Testis (tissue), 3 donors: ENCODE measurements around the gene HORMAD2. TPM values are rescaled to one million over a fixed set of nuclear protein-coding genes. Genes with fewer than 3 reads are reported as not detected.

Experiments used
- DNase-seq: peaks from one replicate; pipeline ENCODE4 v3.0.0-alpha.2; 2019
- H3K27ac ChIP-seq, 2 donors: fragments of 200-600 bp; sonication (generic); one replicate each; pipeline ENCODE4 v1.5.1; 2019
- H3K27me3 ChIP-seq: fragments of 200-600 bp; sonication (generic); one replicate; pipeline ENCODE4 v1.5.1; 2019
- H3K36me3 ChIP-seq: fragments of 200-600 bp; sonication (generic); one replicate; pipeline ENCODE4 v1.5.1; 2017; ENCODE audit warnings: low read depth; ENCODE audit errors: missing control alignments
- H3K4me1 ChIP-seq: fragments of 200-600 bp; sonication (generic); one replicate; pipeline ENCODE4 v1.5.1; 2019
- H3K4me3 ChIP-seq, 2 donors: fragments of 200-600 bp; sonication (generic); one replicate each; pipeline ENCODE4 v1.5.1; 2017 to 2019
- H3K9me3 ChIP-seq: fragments of 200-600 bp; sonication (generic); one replicate; pipeline ENCODE4 v1.5.1; 2017
- CTCF ChIP-seq, 3 experiments: fragments of 450-650 bp in 2 of 3; fragments of 200-600 bp in 1 of 3; sonication (generic) in 1 of 3; IDR thresholded peaks; one replicate each; pipeline ENCODE4 v1.5.1; 2016 to 2019; ENCODE audit warnings: antibody characterized with exemption in 3 of 3, mild to moderate bottlenecking in 2 of 3, moderate library complexity in 1 of 3
- POLR2A ChIP-seq: fragments of 450-650 bp; IDR thresholded peaks from one replicate; pipeline ENCODE4 v1.6.1; 2017; ENCODE audit warnings: antibody characterized with exemption, mild to moderate bottlenecking, moderate library complexity
- WGBS, 2 donors: methylation state at CpG; one replicate each; pipeline ENCODE4 v1.1.5; 2018; 5-methylcytosine and 5-hydroxymethylcytosine counted together
- intact Hi-C: fragments of 100-400 bp; cut with DNase I; formaldehyde crosslinking; loops from one replicate; pipeline ENCODE4 v1.15.1; 2023; ENCODE audit warnings: low total_unique reads
- polyA plus RNA-seq: library from polyadenylated mRNA; stranded (reverse); fragments of 350-450 nt; fragmentation: Illumina TruSeq; extraction: RNeasy Lipid Tissue Mini Kit (QIAGEN cat#74804); gene quantifications from one replicate; pipeline ENCODE4 v1.2.3, GENCODE V29; 2014; ENCODE audit warnings: low read depth, low replicate concordance; ENCODE audit not compliant: insufficient read depth
- total RNA-seq, 2 donors: library from RNA; depleted of rRNA; stranded (reverse); fragments of >200 nt; gene quantifications; one replicate each; pipeline ENCODE4 v1.2.3, GENCODE V29; 2016

Gene HORMAD2
- total and polyA plus RNA-seq, 3 donors from 2014 or later, result 14.7 to 45.2 (median 24.2) TPM

DNA sequence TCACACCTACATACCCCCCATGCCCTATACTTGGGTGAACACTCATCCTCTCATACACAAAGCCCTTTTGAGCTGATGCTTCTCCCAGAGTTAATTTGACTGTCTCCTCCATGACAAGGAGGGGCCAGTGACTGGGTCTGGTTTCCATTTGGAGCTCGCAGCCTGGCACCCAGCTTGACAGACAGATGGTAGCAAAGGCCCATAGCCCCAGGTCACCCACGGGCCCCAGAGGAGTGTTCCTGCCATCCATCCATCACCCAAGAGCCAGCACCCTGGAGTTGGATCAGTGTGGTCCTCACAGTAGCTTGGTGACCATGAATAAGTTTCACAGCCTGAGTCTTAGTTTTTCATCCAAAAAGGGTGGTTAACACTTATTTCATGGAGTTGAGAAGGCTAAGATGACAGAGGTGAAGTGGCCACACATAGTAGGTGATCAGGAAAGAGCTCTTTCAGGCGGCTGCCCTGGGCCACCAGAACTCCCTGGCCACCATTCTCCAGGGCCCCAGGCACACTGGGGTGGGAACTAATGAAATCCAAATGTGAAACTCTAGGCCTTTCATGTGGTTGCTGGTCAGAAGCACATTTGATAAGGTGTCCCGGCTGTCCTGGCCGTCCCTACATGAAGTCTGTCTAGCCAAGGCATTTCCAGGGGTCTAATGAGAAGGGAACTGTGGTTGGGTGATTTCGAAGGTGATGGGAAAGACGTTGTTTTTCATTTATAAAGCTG is 123.9 kb downstream of the HORMAD2 start:
- Histone ChIP-seq H3K4me3 (no peak overlapping the region), H3K9me3 (no peaks in the 10 kb centered on the region), H3K27ac (peak overlapping the region; percentile 51 to 91), H3K36me3 (no peaks in the 10 kb centered on the region), H3K27me3 (no peaks in the 10 kb centered on the region), H3K4me1 (peaks cover 58% of the 10 kb centered on the region)
- DNase-seq, result peak; percentile 10
- WGBS, 2 donors, result 66 to 73% methylated on average over 7 of the region's 7 CpGs
- no peak for TF ChIP-seq CTCF (IDR thresholded peaks at IDR 0.05)
- intact Hi-C loops, result no loop called here

DNA sequence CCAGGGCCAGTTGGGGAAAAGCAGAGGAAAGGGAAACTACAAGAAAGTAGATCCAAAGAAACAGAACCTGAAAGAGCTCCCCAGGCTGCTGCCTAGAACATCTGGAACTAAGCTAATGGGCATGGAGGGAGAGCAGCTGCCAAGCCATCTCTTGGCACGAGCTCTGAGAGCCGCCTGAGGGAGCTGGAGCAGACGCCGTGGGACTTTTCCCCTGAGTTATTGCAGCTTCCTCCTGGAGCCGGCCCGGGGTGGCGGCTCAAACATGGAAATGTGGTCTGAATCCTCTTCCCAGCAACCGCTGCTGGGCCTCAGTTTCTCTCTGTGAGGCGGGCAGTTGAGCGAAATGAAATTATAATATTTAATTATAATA is 124.5 kb downstream of the HORMAD2 start:
- intact Hi-C loops, result no loop called here
- peak; percentile 67 for DNase-seq

GRCh38 chr22:30205281-30206115 is 125.2 kb downstream of the HORMAD2 start:
- no peak for TF ChIP-seq POLR2A
- no peak for TF ChIP-seq CTCF (IDR thresholded peaks at IDR 0.05)
- Histone ChIP-seq H3K4me3 (no peak overlapping the region), H3K27me3 (no peaks in the 10 kb centered on the region), H3K9me3 (no peaks in the 10 kb centered on the region), H3K4me1 (peaks cover 64% of the 10 kb centered on the region), H3K27ac (peak overlapping the region; percentile 51 to 91), H3K36me3 (no peaks in the 10 kb centered on the region)
- WGBS, 2 donors, result 56 to 64% methylated on average over 22 to 25 of the region's 25 CpGs
- peak; percentile 30 for DNase-seq
- intact Hi-C loops, result no loop called here

More for the DNA sequence above, 124.5 kb downstream of the HORMAD2 start:
- H3K27me3 ChIP-seq, result no peaks in the 10 kb centered on the region
- H3K4me3 ChIP-seq, result no peak overlapping the region
- no peaks in the 10 kb centered on the region for H3K36me3 ChIP-seq
- peaks cover 64% of the 10 kb centered on the region for H3K4me1 ChIP-seq
- 48 to 51% methylated on average over 10 of the region's 10 CpGs for WGBS, 2 donors
- no peaks in the 10 kb centered on the region for H3K9me3 ChIP-seq
- TF ChIP-seq POLR2A (no peak), CTCF (IDR thresholded peaks at IDR 0.05) (no peak)
- peak overlapping the region; percentile 51 to 91 for H3K27ac ChIP-seq

DNA sequence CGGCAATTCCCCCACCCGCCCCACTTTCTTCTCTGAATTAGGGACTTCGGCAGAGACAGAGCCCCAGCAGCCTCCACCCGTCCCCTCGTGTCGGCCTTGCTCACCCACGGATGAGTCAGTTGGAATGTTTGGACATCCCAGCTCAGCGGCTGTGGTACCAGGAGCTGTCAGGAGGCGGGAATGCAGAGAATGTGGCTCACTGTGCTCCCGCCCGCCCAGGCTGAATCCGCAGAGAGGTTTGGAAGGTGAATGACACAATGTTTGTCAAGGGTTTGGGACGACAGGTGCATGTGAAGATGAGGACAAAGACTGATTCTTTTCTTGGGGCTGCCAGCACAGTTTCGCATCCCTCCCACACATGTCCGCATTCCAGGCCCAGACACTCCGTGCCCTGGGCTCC is 126.7 kb downstream of the HORMAD2 start:
- Histone ChIP-seq H3K27me3 (no peaks in the 10 kb centered on the region), H3K4me1 (peaks cover 63% of the 10 kb centered on the region), H3K36me3 (no peaks in the 10 kb centered on the region), H3K4me3 (no peak overlapping the region), H3K27ac (peak overlapping the region in 1 of 2 donors; percentile 91), H3K9me3 (no peaks in the 10 kb centered on the region)
- WGBS, 2 donors, result 54 to 65% methylated on average over 16 of the region's 16 CpGs
- intact Hi-C loops, result no loop called here
- peak; percentile 64 for DNase-seq
- TF ChIP-seq CTCF (IDR thresholded peaks at IDR 0.05), result no peak
- TF ChIP-seq POLR2A, result no peak
